CD4-positive, alpha-beta T cell (primary cell): ENCODE measurements around the gene DHX30. TPM values are rescaled to one million over a fixed set of nuclear protein-coding genes. Genes with fewer than 3 reads are reported as not detected.

ENCODE experiments used
- ATAC-seq: fragments of 200-7000 bp; cut with Tn5 transposase; one replicate; pipeline ENCODE4 v1.10.0; 2022; ENCODE audit warnings: mild to moderate bottlenecking; ENCODE audit not compliant: poor library complexity
- CTCF ChIA-PET: fragments of 350-600 bp; sonication (Branson Sonifier 250); formaldehyde crosslinking; loops from one replicate; lab custom pipeline; 2021; ENCODE audit warnings: antibody characterized with exemption, inconsistent platforms; lab: Charles Lee
- POLR2A ChIA-PET: fragments of 350-600 bp; sonication (Branson Sonifier 250); formaldehyde crosslinking; loops from one replicate; lab custom pipeline; 2021; ENCODE audit warnings: antibody characterized with exemption, inconsistent platforms; lab: Charles Lee
- DNase-seq, 14 experiments: peaks; one replicate each; pipeline ENCODE4 v3.0.0-alpha.2; 2013 to 2020; ENCODE audit warnings: mixed read lengths in 2 of 14
- H3K27ac ChIP-seq, 2 donors: one replicate each; pipeline versions ENCODE4 v1.5.1 to v1.7.0; 2013; ENCODE audit warnings: low read length in 2 of 2, low read depth in 1 of 2, mild to moderate bottlenecking in 1 of 2
- H3K27me3 ChIP-seq, 2 experiments: 1 replicate in 1 of 2; 2 replicates in 1 of 2; pipeline versions ENCODE4 v1.6.1 to v1.7.0; 2013; ENCODE audit warnings: low read length in 2 of 2, control low read depth in 1 of 2, mild to moderate bottlenecking in 1 of 2, moderate library complexity in 1 of 2; ENCODE audit not compliant: insufficient read depth in 2 of 2, control insufficient read depth in 1 of 2
- H3K36me3 ChIP-seq: one replicate; pipeline ENCODE4 v1.6.1; 2013; ENCODE audit warnings: low read length, control low read depth; ENCODE audit not compliant: insufficient read depth
- H3K4me1 ChIP-seq: one replicate; pipeline ENCODE4 v1.6.1; 2013; ENCODE audit warnings: low read length, control low read depth; ENCODE audit not compliant: insufficient read depth
- H3K4me3 ChIP-seq: one replicate; pipeline ENCODE4 v1.5.1; 2013; ENCODE audit warnings: mild to moderate bottlenecking, low read length, moderate library complexity
- H3K9me3 ChIP-seq, 2 experiments: 1 replicate in 1 of 2; 2 replicates in 1 of 2; pipeline versions ENCODE4 v1.6.1 to v1.7.0; 2013; ENCODE audit warnings: low read length in 2 of 2, mild to moderate bottlenecking in 2 of 2, control low read depth in 1 of 2, moderate library complexity in 1 of 2; ENCODE audit not compliant: control insufficient read depth in 1 of 2, insufficient read depth in 1 of 2
- H3K27ac Mint-ChIP-seq: one replicate; pipeline ENCODE4 v1.8.0; 2020; ENCODE audit warnings: mixed read lengths
- H3K27me3 Mint-ChIP-seq: one replicate; pipeline ENCODE4 v1.8.0; 2021; ENCODE audit warnings: mixed read lengths
- H3K36me3 Mint-ChIP-seq: one replicate; pipeline ENCODE4 v1.8.0; 2021; ENCODE audit warnings: low read depth, mixed read lengths
- H3K4me1 Mint-ChIP-seq: one replicate; pipeline ENCODE4 v1.8.0; 2021; ENCODE audit warnings: low read depth, mixed read lengths
- H3K4me3 Mint-ChIP-seq: one replicate; pipeline ENCODE4 v1.8.0; 2020; ENCODE audit warnings: mild to moderate bottlenecking, mixed read lengths
- H3K9me3 Mint-ChIP-seq: one replicate; pipeline ENCODE4 v1.8.0; 2020; ENCODE audit warnings: mixed read lengths
- CTCF ChIP-seq: fragments of 200-600 bp; IDR thresholded peaks from one replicate; pipeline ENCODE4 v1.8.0; 2022; ENCODE audit warnings: antibody characterized with exemption, mild to moderate bottlenecking
- intact Hi-C, 2 experiments: fragments of 100-400 bp; cut with DNase I in 1 of 2; cut with micrococcal nuclease in 1 of 2; formaldehyde crosslinking; loops; one replicate each; pipeline versions ENCODE4 v1.15.1 to v1.9.0; 2023 to 2025; cut with DNase I, micrococcal nuclease
- total RNA-seq, 174 experiments: library from RNA in 2 of 174; stranded (reverse) in 2 of 174; gene quantifications; one replicate each; pipeline ENCODE4 v1.2.3 and lab custom pipeline; 2021 to 2026

DHX30 gene
- total RNA-seq, 2 experiments from 2014 or later = 75.1 to 75.6 TPM

GRCh38 chr3:47847801-47848518 is 45.0 kb downstream of the DHX30 start:
- CTCF ChIA-PET = no interaction called here
- Mint-ChIP-seq H3K4me1 (no peaks in the 10 kb centered on the region), H3K4me3 (no peak overlapping the region), H3K9me3 (no peaks in the 10 kb centered on the region), H3K27me3 (no peaks in the 10 kb centered on the region), H3K36me3 (peaks cover 77% of the 10 kb centered on the region), H3K27ac (no peak overlapping the region)
- ATAC-seq = no peak
- no peak overlapping the region for H3K27ac ChIP-seq
- no peaks in the 10 kb centered on the region for H3K4me1 ChIP-seq
- no peak overlapping the region for H3K4me3 ChIP-seq
- POLR2A ChIA-PET = no interaction called here
- no peak for TF ChIP-seq CTCF
- no peak for DNase-seq
- H3K27me3 ChIP-seq = no peaks in the 10 kb centered on the region
- peaks cover 91% of the 10 kb centered on the region for H3K36me3 ChIP-seq
- intact Hi-C loops = no loop called here
- no peaks in the 10 kb centered on the region for H3K9me3 ChIP-seq

- no peaks in the 10 kb centered on the region for H3K9me3 Mint-ChIP-seq
- ATAC-seq (no peak), DNase-seq (no peak)
- no peak overlapping the region for H3K27ac Mint-ChIP-seq
- CTCF ChIA-PET = no interaction called here
- H3K4me3 Mint-ChIP-seq = no peak overlapping the region
- no peak for TF ChIP-seq CTCF
- no peak overlapping the region for H3K4me3 ChIP-seq
- H3K27me3 Mint-ChIP-seq = no peaks in the 10 kb centered on the region
- H3K4me1 Mint-ChIP-seq = no peaks in the 10 kb centered on the region
- intact Hi-C loops = no loop called here
- POLR2A ChIA-PET = no interaction called here
- peaks cover 70% of the 10 kb centered on the region for H3K36me3 Mint-ChIP-seq
- H3K9me3 ChIP-seq = no peaks in the 10 kb centered on the region
- H3K4me1 ChIP-seq = no peaks in the 10 kb centered on the region
- H3K36me3 ChIP-seq = peaks cover 91% of the 10 kb centered on the region
- no peaks in the 10 kb centered on the region for H3K27me3 ChIP-seq
- no peak overlapping the region for H3K27ac ChIP-seq
These were observed 45.7 kb downstream of the DHX30 start for GRCh38 chr3:47848599-47849117.

- no peak for TF ChIP-seq CTCF
- Histone ChIP-seq H3K27me3 (no peaks in the 10 kb centered on the region), H3K4me3 (no peak overlapping the region), H3K36me3 (peaks cover 86% of the 10 kb centered on the region), H3K4me1 (no peaks in the 10 kb centered on the region), H3K27ac (no peak overlapping the region), H3K9me3 (no peaks in the 10 kb centered on the region)
- POLR2A ChIA-PET = no interaction called here
- CTCF ChIA-PET = no interaction called here
- Mint-ChIP-seq H3K4me1 (no peaks in the 10 kb centered on the region), H3K27ac (no peak overlapping the region), H3K4me3 (no peak overlapping the region), H3K36me3 (peaks cover 70% of the 10 kb centered on the region), H3K9me3 (no peaks in the 10 kb centered on the region), H3K27me3 (no peaks in the 10 kb centered on the region)
- intact Hi-C loops = no loop called here
- no peak for ATAC-seq
- no peak for DNase-seq
These were observed 46.3 kb downstream of the DHX30 start for GRCh38 chr3:47849186-47849698.
